Mammary epithelial cell (primary cell): ENCODE data around the gene BACE1-AS.

Source experiments
- CTCF ChIP-seq, 2 donors: IDR thresholded peaks in 1 of 2; conservative IDR thresholded peaks in 1 of 2; 2 replicates each; pipeline ENCODE4 v1.5.1; 2011 to 2012; ENCODE audit warnings: inconsistent platforms in 2 of 2, low read length in 2 of 2, mild to moderate bottlenecking in 2 of 2, control low read depth in 1 of 2, low read depth in 1 of 2; ENCODE audit not compliant: insufficient read depth in 1 of 2; ENCODE audit errors: extremely low read depth in 1 of 2
- EZH2 ChIP-seq: IDR thresholded peaks from 2 replicates; pipeline ENCODE4 v1.6.1; 2012; ENCODE audit warnings: low read length, inconsistent platforms, borderline replicate concordance

GRCh38 chr11:117248341-117248740 is 42.8 kb upstream of the BACE1-AS start:
- TF ChIP-seq CTCF (conservative IDR thresholded peaks at IDR 0.05 in 1 of 2, IDR thresholded peaks at IDR 0.05 in 1 of 2; ENCODE audit: extremely low read depth in 1 of 2, insufficient read depth in 1 of 2, low read depth in 1 of 2, low read length in 2 of 2) (no peak), EZH2 (no peak)
